H9 (cell line): ENCODE results near the gene CPEB2. TPM values are rescaled to one million over a fixed set of nuclear protein-coding genes. Genes with fewer than 3 reads are reported as not detected.

Experiments
- DNase-seq: peaks from one replicate; pipeline ENCODE4 v3.0.0-alpha.2; 2017
- H2AFZ ChIP-seq: one replicate; pipeline ENCODE4 v1.6.1; 2013; ENCODE audit warnings: mild to moderate bottlenecking, low read length, control low read depth, moderate library complexity
- H2AK5ac ChIP-seq: 2 replicates; pipeline ENCODE4 v1.6.1; 2013; ENCODE audit warnings: low read length, control low read depth, mixed read lengths; ENCODE audit not compliant: insufficient read length
- H2BK120ac ChIP-seq: one replicate; pipeline ENCODE4 v1.6.1; 2013; ENCODE audit warnings: low read depth, mild to moderate bottlenecking, low read length, control low read depth, inconsistent platforms; ENCODE audit not compliant: poor library complexity, severe bottlenecking
- H2BK12ac ChIP-seq: 2 replicates; pipeline ENCODE4 v1.6.1; 2013; ENCODE audit warnings: low read length, control low read depth, mixed read lengths, low read depth; ENCODE audit not compliant: insufficient read length
- H2BK15ac ChIP-seq: 2 replicates; pipeline ENCODE4 v1.6.1; 2013; ENCODE audit warnings: low read depth, low read length, control low read depth
- H2BK20ac ChIP-seq: one replicate; pipeline ENCODE4 v1.6.1; 2013; ENCODE audit warnings: low read depth, mild to moderate bottlenecking, low read length, control low read depth, inconsistent platforms; ENCODE audit not compliant: poor library complexity, severe bottlenecking
- H2BK5ac ChIP-seq: 2 replicates; pipeline ENCODE4 v1.6.1; 2013; ENCODE audit warnings: low read length, control low read depth, mixed read lengths; ENCODE audit not compliant: insufficient read length
- H3K14ac ChIP-seq: 2 replicates; pipeline ENCODE4 v1.6.1; 2013; ENCODE audit warnings: low read length, control low read depth; ENCODE audit not compliant: insufficient read depth
- H3K18ac ChIP-seq: 2 replicates; pipeline ENCODE4 v1.6.1; 2013; ENCODE audit warnings: low read depth, mild to moderate bottlenecking, mixed read lengths, low read length, control low read depth; ENCODE audit not compliant: insufficient read length
- H3K23ac ChIP-seq: 2 replicates; pipeline ENCODE4 v1.6.1; 2013; ENCODE audit warnings: low read length, control low read depth, mixed read lengths, low read depth; ENCODE audit not compliant: insufficient read length
- H3K23me2 ChIP-seq: 2 replicates; pipeline ENCODE4 v1.6.1; 2013; ENCODE audit warnings: low read depth, mild to moderate bottlenecking, mixed read lengths, low read length, control low read depth; ENCODE audit not compliant: insufficient read length, poor library complexity, severe bottlenecking
- H3K27ac ChIP-seq: 2 replicates; pipeline ENCODE4 v1.5.1; 2013; ENCODE audit warnings: low read length, control low read depth, mixed read lengths, low read depth; ENCODE audit not compliant: insufficient read length
- H3K27me3 ChIP-seq: 2 replicates; pipeline ENCODE4 v1.6.1; 2013; ENCODE audit warnings: low read length, control low read depth, inconsistent platforms; ENCODE audit not compliant: insufficient read depth
- H3K4ac ChIP-seq: 2 replicates; pipeline ENCODE4 v1.6.1; 2013; ENCODE audit warnings: low read depth, mild to moderate bottlenecking, control low read depth, inconsistent platforms, low read length, moderate library complexity
- H3K4me1 ChIP-seq: 2 replicates; pipeline ENCODE4 v1.6.1; 2013; ENCODE audit warnings: low read length, control low read depth, inconsistent platforms; ENCODE audit not compliant: insufficient read depth
- H3K4me2 ChIP-seq: 2 replicates; pipeline ENCODE4 v1.6.1; 2013; ENCODE audit warnings: low read length, control low read depth, mixed read lengths; ENCODE audit not compliant: insufficient read length, insufficient read depth
- H3K56ac ChIP-seq: 2 replicates; pipeline ENCODE4 v1.6.1; 2013; ENCODE audit warnings: low read depth, mild to moderate bottlenecking, mixed read lengths, low read length, control low read depth; ENCODE audit not compliant: insufficient read length
- H3K79me1 ChIP-seq: 2 replicates; pipeline ENCODE4 v1.6.1; 2013; ENCODE audit warnings: low read depth, mild to moderate bottlenecking, moderate library complexity, low read length, control low read depth, inconsistent platforms; ENCODE audit not compliant: insufficient read depth, poor library complexity, severe bottlenecking
- H3K79me2 ChIP-seq: 2 replicates; pipeline ENCODE4 v1.6.1; 2013; ENCODE audit warnings: low read length, control low read depth, inconsistent platforms; ENCODE audit not compliant: insufficient read depth
- H3K9ac ChIP-seq: 2 replicates; pipeline ENCODE4 v1.6.1; 2013; ENCODE audit warnings: low read length, control low read depth, mixed read lengths; ENCODE audit not compliant: insufficient read length; ENCODE audit errors: extremely low read depth
- H3K9me3 ChIP-seq: one replicate; pipeline ENCODE4 v1.6.1; 2013; ENCODE audit warnings: low read depth, low read length, inconsistent platforms; ENCODE audit not compliant: control insufficient read depth
- H3T11ph ChIP-seq: one replicate; pipeline ENCODE4 v1.6.1; 2013; ENCODE audit warnings: mild to moderate bottlenecking, low read length, control low read depth, inconsistent platforms
- H4K20me1 ChIP-seq: one replicate; pipeline ENCODE4 v1.6.1; 2013; ENCODE audit not compliant: control insufficient read depth, insufficient read length, insufficient read depth
- H4K5ac ChIP-seq: 2 replicates; pipeline ENCODE4 v1.6.1; 2013; ENCODE audit warnings: low read depth, mild to moderate bottlenecking, mixed read lengths, low read length, control low read depth; ENCODE audit not compliant: insufficient read length
- H4K8ac ChIP-seq: replicated peaks from 2 replicates; pipeline ENCODE4 v1.6.1; 2013; ENCODE audit warnings: low read length, control low read depth, mixed read lengths, low read depth; ENCODE audit not compliant: insufficient read length
- H4K91ac ChIP-seq: 2 replicates; pipeline ENCODE4 v1.6.1; 2013; ENCODE audit warnings: low read depth, mild to moderate bottlenecking, moderate library complexity, mixed read lengths, low read length, control low read depth; ENCODE audit not compliant: insufficient read length
- H3K27ac Mint-ChIP-seq, 3 experiments: 2 replicates in 2 of 3; 3 replicates in 1 of 3; pipeline ENCODE4 v1.8.0; 2020 to 2021; ENCODE audit warnings: mixed read lengths in 3 of 3, mild to moderate bottlenecking in 1 of 3, moderate library complexity in 1 of 3
- H3K27me3 Mint-ChIP-seq: 2 replicates; pipeline ENCODE4 v1.8.0; 2021; ENCODE audit warnings: low read depth, mild to moderate bottlenecking, moderate library complexity, mixed read lengths
- H3K36me3 Mint-ChIP-seq, 3 experiments: 2 replicates in 2 of 3; 3 replicates in 1 of 3; pipeline ENCODE4 v1.8.0; 2020 to 2021; ENCODE audit warnings: low read depth in 3 of 3, mixed read lengths in 3 of 3; ENCODE audit not compliant: insufficient read depth in 1 of 3
- H3K4me1 Mint-ChIP-seq, 2 experiments: 2 replicates each; pipeline ENCODE4 v1.8.0; 2020; ENCODE audit warnings: mixed read lengths in 2 of 2
- H3K4me3 Mint-ChIP-seq, 2 experiments: 2 replicates in 1 of 2; 3 replicates in 1 of 2; pipeline ENCODE4 v1.8.0; 2020 to 2021; ENCODE audit warnings: mild to moderate bottlenecking in 2 of 2, mixed read lengths in 2 of 2, moderate library complexity in 1 of 2
- H3K9me3 Mint-ChIP-seq, 2 experiments: 2 replicates in 1 of 2; 3 replicates in 1 of 2; pipeline ENCODE4 v1.8.0; 2020; ENCODE audit warnings: mild to moderate bottlenecking in 2 of 2, mixed read lengths in 2 of 2, moderate library complexity in 1 of 2
- CTCF ChIP-seq: fragments of 200-600 bp; sonication (generic); conservative IDR thresholded peaks from 3 replicates; pipeline ENCODE4 v1.8.0; 2021; ENCODE audit warnings: antibody characterized with exemption, mild to moderate bottlenecking
- WGBS: extraction: QIAGEN DNeasy Blood & Tissue Kit; methylation state at CpG from one replicate; pipeline ENCODE4 v1.1.7; 2013; ENCODE audit warnings: missing lambda C conversion rate, low lambda C conversion rate, mixed read lengths; ENCODE audit not compliant: insufficient read length; ENCODE audit errors: extremely low coverage; 5-methylcytosine and 5-hydroxymethylcytosine counted together
- total RNA-seq: library from RNA; stranded (reverse); gene quantifications from 2 replicates; pipeline ENCODE4 v1.2.1, GENCODE V29; 2021

The CPEB2 gene
- total RNA-seq, 1 experiment from 2014 or later: 1.8 TPM

GRCh38 chr4:14990484-14990883 is 11.8 kb upstream of the CPEB2 start:
- Histone ChIP-seq H2BK15ac (no peak overlapping the region), H3K79me1 (no peaks in the 10 kb centered on the region), H2BK12ac (no peak overlapping the region), H3K27ac (no peak overlapping the region), H3K9ac (no peak overlapping the region), H4K91ac (no peak overlapping the region), H3K9me3 (no peaks in the 10 kb centered on the region), H3K4me2 (no peak overlapping the region), H4K20me1 (no peaks in the 10 kb centered on the region), H2BK5ac (no peak overlapping the region), H3K4me1 (no peaks in the 10 kb centered on the region), H3K79me2 (no peaks in the 10 kb centered on the region), H2BK120ac (no peak overlapping the region), H4K8ac (no peak overlapping the region), H3K18ac (no peak overlapping the region), H3K23ac (no peak overlapping the region), H2BK20ac (no peak overlapping the region), H3K56ac (no peak overlapping the region), H3K27me3 (no peaks in the 10 kb centered on the region), H3T11ph (no peak overlapping the region), H2AK5ac (no peak overlapping the region), H3K23me2 (no peaks in the 10 kb centered on the region), H4K5ac (no peak overlapping the region), H3K4ac (no peak overlapping the region), H2AFZ (no peak overlapping the region), H3K14ac (no peak overlapping the region)
- H3K36me3 Mint-ChIP-seq: no peaks in the 10 kb centered on the region
- H3K4me1 Mint-ChIP-seq: peaks cover 3 to 4% of the 10 kb centered on the region in 2 experiments
- H3K4me3 Mint-ChIP-seq: no peak overlapping the region
- no peak for TF ChIP-seq CTCF
- no peak for DNase-seq
- H3K9me3 Mint-ChIP-seq: no peaks in the 10 kb centered on the region
- WGBS: no CpG with 5 or more reads among the region's 1 CpG
- H3K27ac Mint-ChIP-seq: no peak overlapping the region
- no peaks in the 10 kb centered on the region for H3K27me3 Mint-ChIP-seq
